Lower lobe of right lung (tissue), 2 donors: ENCODE measurements around the gene NEDD9. TPM values are rescaled to one million over a fixed set of nuclear protein-coding genes. Genes with fewer than 3 reads are reported as not detected.

Source experiments
- ATAC-seq, 2 donors: fragments of 200-7000 bp; cut with Tn5 transposase; one replicate each; pipeline ENCODE4 v1.9.1; 2020 to 2022; ENCODE audit warnings: mild to moderate bottlenecking in 2 of 2, moderate library complexity in 2 of 2
- DNase-seq: peaks from one replicate; pipeline ENCODE4 v3.0.0-alpha.2; 2020
- H3K27ac ChIP-seq: fragments of 200-600 bp; one replicate; pipeline ENCODE4 v1.8.0; 2022
- H3K27me3 ChIP-seq: fragments of 200-600 bp; one replicate; pipeline ENCODE4 v1.8.0; 2022; ENCODE audit warnings: low read depth
- H3K36me3 ChIP-seq: fragments of 200-600 bp; one replicate; pipeline ENCODE4 v1.8.0; 2022; ENCODE audit warnings: mild to moderate bottlenecking
- H3K4me1 ChIP-seq: fragments of 200-600 bp; one replicate; pipeline ENCODE4 v1.8.0; 2022
- H3K4me3 ChIP-seq: fragments of 200-600 bp; one replicate; pipeline ENCODE4 v1.8.0; 2022; ENCODE audit warnings: mild to moderate bottlenecking
- H3K9me3 ChIP-seq: fragments of 200-600 bp; one replicate; pipeline ENCODE4 v1.8.0; 2022
- CTCF ChIP-seq: fragments of 200-600 bp; IDR thresholded peaks from one replicate; pipeline ENCODE4 v1.8.0; 2022; ENCODE audit warnings: antibody characterized with exemption, mild to moderate bottlenecking
- intact Hi-C: fragments of 100-400 bp; cut with DNase I; formaldehyde crosslinking; loops from one replicate; pipeline ENCODE4 v1.11.0; 2022
- total RNA-seq: library from RNA; stranded (reverse); fragmentation: NEBNext Ultra II Directional; extraction: Animal tissue kit (Norgen Biotek cat#: 25700); gene quantifications from one replicate; pipeline ENCODE4 v1.2.1, GENCODE V29; 2021
- donor health status: DM: no; HTN: yes; CAD: no; lungs with severe emphysema.

The NEDD9 gene
- total RNA-seq, 1 donor from 2014 or later: 127 TPM

GRCh38 chr6:11179419-11180202, 52.9 kb downstream of the NEDD9 start:
- H3K4me3 ChIP-seq: no peak overlapping the region
- no peaks in the 10 kb centered on the region for H3K27me3 ChIP-seq
- no peaks in the 10 kb centered on the region for H3K4me1 ChIP-seq
- no peaks in the 10 kb centered on the region for H3K9me3 ChIP-seq
- DNase-seq (no peak), ATAC-seq (peak in 1 of 2 donors; percentile 19)
- no peak for TF ChIP-seq CTCF
- no peak overlapping the region for H3K27ac ChIP-seq
- intact Hi-C loops: no loop called here
- H3K36me3 ChIP-seq: peaks cover 19% of the 10 kb centered on the region

- peaks cover 14% of the 10 kb centered on the region for H3K36me3 ChIP-seq
- peak in 1 of 2 donors; percentile 2 for ATAC-seq
- no peak overlapping the region for H3K4me3 ChIP-seq
- no peak for DNase-seq
- no peak for TF ChIP-seq CTCF
- intact Hi-C loops: no loop called here
- H3K9me3 ChIP-seq: no peaks in the 10 kb centered on the region
- no peaks in the 10 kb centered on the region for H3K27me3 ChIP-seq
- H3K27ac ChIP-seq: no peak overlapping the region
- H3K4me1 ChIP-seq: no peaks in the 10 kb centered on the region
These were observed 53.4 kb downstream of the NEDD9 start for GRCh38 chr6:11179088-11179418.

- intact Hi-C loops: no loop called here
- Histone ChIP-seq H3K4me3 (no peak overlapping the region), H3K27ac (no peak overlapping the region), H3K9me3 (no peaks in the 10 kb centered on the region), H3K4me1 (peaks cover 7% of the 10 kb centered on the region), H3K27me3 (no peaks in the 10 kb centered on the region), H3K36me3 (no peaks in the 10 kb centered on the region)
- no peak for ATAC-seq
- no peak for TF ChIP-seq CTCF
- DNase-seq: no peak
These were observed 55.2 kb downstream of the NEDD9 start for GRCh38 chr6:11177271-11177670.

- intact Hi-C loops: no loop called here
- ATAC-seq: peak; percentile 56 to 75
- no peak overlapping the region for H3K27ac ChIP-seq
These were observed 58.2 kb downstream of the NEDD9 start for GRCh38 chr6:11174242-11174611.

GRCh38 chr6:11172501-11173327, 59.8 kb downstream of the NEDD9 start:
- Histone ChIP-seq H3K36me3 (no peaks in the 10 kb centered on the region), H3K4me1 (peaks cover 9% of the 10 kb centered on the region), H3K27ac (no peak overlapping the region), H3K9me3 (no peaks in the 10 kb centered on the region), H3K27me3 (no peaks in the 10 kb centered on the region), H3K4me3 (no peak overlapping the region)
- ATAC-seq (peak; percentile 75 to 83), DNase-seq (peak; percentile 75)
- intact Hi-C loops: no loop called here
- TF ChIP-seq CTCF: peak; percentile 89

More at GRCh38 chr6:11174242-11174611, 58.2 kb downstream of the NEDD9 start:
- TF ChIP-seq CTCF: no peak
- Histone ChIP-seq H3K4me3 (no peak overlapping the region), H3K9me3 (no peaks in the 10 kb centered on the region), H3K27me3 (no peaks in the 10 kb centered on the region), H3K36me3 (no peaks in the 10 kb centered on the region), H3K4me1 (peaks cover 9% of the 10 kb centered on the region)
- no peak for DNase-seq
